ENCODE results near the gene SELENOK. TPM values are rescaled to one million over a fixed set of nuclear protein-coding genes. Genes with fewer than 3 reads are reported as not detected.

The SELENOK gene
- total and polyA plus RNA-seq, 9 donors: 38.9 to 99.9 (median 57.9) TPM

DNA sequence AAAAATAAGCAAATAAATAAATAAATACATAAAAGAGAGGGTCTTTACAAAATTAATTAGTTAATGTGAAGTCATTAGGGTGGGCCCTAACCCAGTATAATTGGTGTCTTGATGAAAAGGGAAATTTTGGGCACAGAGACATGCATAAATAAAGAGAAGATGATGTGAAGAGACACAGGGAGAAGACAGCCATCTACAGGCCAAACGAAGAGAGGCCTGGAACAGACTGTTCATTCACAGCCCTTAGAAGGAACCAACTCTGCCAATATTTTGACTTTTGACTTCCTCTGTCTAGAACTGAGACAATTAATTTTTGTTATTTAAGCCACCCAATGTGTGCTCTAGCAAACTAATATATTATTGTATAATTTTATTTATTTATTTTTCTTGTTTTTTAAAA, 29.6 kb upstream of the SELENOK start:
- Histone ChIP-seq H3K27me3 (no peaks in the 10 kb centered on the region), H3K4me1 (ENCODE audit: insufficient read depth) (no peaks in the 10 kb centered on the region), H3K9me3 (no peaks in the 10 kb centered on the region), H3K36me3 (no peaks in the 10 kb centered on the region), H3K27ac (no peak overlapping the region), H3K4me3 (no peak overlapping the region)
- intact Hi-C loops (cut with DNase I): no loop called here
- TF ChIP-seq EP300 (IDR thresholded peaks at IDR 0.05) (no peak), POLR2A (IDR thresholded peaks at IDR 0.05) (no peak)
- TF ChIP-seq, protein P1, sequence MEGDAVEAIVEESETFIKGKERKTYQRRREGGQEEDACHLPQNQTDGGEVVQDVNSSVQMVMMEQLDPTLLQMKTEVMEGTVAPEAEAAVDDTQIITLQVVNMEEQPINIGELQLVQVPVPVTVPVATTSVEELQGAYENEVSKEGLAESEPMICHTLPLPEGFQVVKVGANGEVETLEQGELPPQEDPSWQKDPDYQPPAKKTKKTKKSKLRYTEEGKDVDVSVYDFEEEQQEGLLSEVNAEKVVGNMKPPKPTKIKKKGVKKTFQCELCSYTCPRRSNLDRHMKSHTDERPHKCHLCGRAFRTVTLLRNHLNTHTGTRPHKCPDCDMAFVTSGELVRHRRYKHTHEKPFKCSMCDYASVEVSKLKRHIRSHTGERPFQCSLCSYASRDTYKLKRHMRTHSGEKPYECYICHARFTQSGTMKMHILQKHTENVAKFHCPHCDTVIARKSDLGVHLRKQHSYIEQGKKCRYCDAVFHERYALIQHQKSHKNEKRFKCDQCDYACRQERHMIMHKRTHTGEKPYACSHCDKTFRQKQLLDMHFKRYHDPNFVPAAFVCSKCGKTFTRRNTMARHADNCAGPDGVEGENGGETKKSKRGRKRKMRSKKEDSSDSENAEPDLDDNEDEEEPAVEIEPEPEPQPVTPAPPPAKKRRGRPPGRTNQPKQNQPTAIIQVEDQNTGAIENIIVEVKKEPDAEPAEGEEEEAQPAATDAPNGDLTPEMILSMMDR (IDR thresholded peaks at IDR 0.05): no peak
- DNase-seq: no peak
- 45 to 51% (median 51%) methylated on average over 1 of the region's 1 CpG for WGBS, 3 donors

DNA sequence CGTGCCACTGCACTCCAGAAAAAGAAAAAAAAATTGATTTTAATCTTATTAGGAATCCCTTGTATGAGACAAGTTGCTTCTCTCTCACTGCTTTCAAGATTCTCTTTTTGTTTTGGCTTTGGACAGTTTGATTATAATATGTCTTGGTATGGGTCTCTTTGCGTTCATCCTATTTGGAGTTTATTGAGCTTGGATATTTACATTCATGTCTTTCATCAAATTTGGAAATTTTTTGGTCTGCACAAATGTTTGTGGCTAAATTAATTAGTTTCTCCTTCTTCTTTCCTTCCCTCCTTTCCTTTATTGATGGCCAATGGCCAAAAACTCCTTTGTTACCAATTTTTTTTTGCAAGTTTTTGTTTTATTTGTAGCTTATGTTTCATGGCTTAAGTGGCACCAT, 28.1 kb upstream of the SELENOK start:
- intact Hi-C loops (cut with DNase I): no loop called here
- Histone ChIP-seq H3K9me3 (no peaks in the 10 kb centered on the region), H3K36me3 (no peaks in the 10 kb centered on the region), H3K4me1 (ENCODE audit: insufficient read depth) (no peaks in the 10 kb centered on the region), H3K4me3 (no peak overlapping the region), H3K27ac (no peak overlapping the region), H3K27me3 (no peaks in the 10 kb centered on the region)
- TF ChIP-seq POLR2A (IDR thresholded peaks at IDR 0.05): no peak
- no peak for TF ChIP-seq EP300 (IDR thresholded peaks at IDR 0.05)
- TF ChIP-seq, protein P1 (IDR thresholded peaks at IDR 0.05): no peak
- no peak for DNase-seq
- 81 to 91% (median 89%) methylated on average over 2 of the region's 2 CpGs for WGBS, 3 donors

DNA sequence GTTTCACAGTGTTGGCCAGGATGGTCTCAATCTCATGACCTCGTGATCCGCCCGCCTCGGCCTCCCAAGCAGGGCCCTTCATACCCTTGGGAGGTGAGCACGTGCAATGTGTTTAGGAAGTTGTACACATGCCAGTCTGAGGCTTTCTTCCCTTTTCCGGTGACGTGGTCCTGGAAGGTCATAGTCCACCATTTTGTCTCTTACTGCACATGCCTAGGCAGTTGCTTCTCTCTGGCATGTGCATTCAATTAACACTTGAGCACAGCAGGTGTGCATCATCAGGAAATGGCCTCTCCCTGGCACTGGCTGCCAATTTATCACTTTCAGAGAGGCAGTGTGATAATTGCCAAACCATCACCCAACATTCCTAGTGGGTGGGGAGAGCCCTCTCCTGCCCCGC, 21.7 kb upstream of the SELENOK start:
- TF ChIP-seq POLR2A (IDR thresholded peaks at IDR 0.05) (no peak), EP300 (IDR thresholded peaks at IDR 0.05) (no peak)
- no peak overlapping the region for H3K4me3 ChIP-seq
- no peaks in the 10 kb centered on the region for H3K9me3 ChIP-seq
- no peaks in the 10 kb centered on the region for H3K36me3 ChIP-seq
- no peak overlapping the region for H3K27ac ChIP-seq
- 85 to 92% (median 89%) methylated on average over 8 of the region's 8 CpGs for WGBS, 3 donors
- no peak for DNase-seq
- H3K27me3 ChIP-seq: no peaks in the 10 kb centered on the region
- no peaks in the 10 kb centered on the region for H3K4me1 ChIP-seq (ENCODE audit: insufficient read depth)
- intact Hi-C loops (cut with DNase I): no loop called here

DNA sequence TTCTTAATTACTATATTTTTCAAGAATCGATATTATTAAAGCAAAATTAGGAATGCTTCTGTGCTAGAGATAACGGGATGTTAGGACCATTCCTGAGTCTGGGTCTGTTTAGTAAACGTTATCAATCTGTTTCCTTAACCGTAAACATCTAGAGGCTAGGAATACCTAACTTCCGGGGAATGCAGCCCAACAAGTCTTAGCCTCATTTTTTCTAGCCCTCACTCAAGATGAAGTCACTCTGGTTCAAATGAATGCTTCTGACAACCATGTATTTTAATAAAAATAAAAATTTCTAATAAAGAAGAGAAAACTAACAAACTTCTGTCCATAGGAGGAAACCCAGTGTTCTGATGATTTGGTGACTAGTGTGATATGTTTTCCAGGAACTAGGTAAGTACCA, 11.1 kb upstream of the SELENOK start:
- Histone ChIP-seq H3K4me3 (no peak overlapping the region), H3K4me1 (ENCODE audit: insufficient read depth) (no peaks in the 10 kb centered on the region), H3K9me3 (no peaks in the 10 kb centered on the region), H3K27me3 (no peaks in the 10 kb centered on the region), H3K27ac (no peak overlapping the region), H3K36me3 (no peaks in the 10 kb centered on the region)
- intact Hi-C loops (cut with DNase I): no loop called here
- DNase-seq: no peak
- 56 to 73% (median 61%) methylated on average over 5 of the region's 5 CpGs for WGBS, 3 donors
- TF ChIP-seq EP300 (IDR thresholded peaks at IDR 0.05) (no peak), POLR2A (IDR thresholded peaks at IDR 0.05) (no peak)
- TF ChIP-seq, protein P1 (IDR thresholded peaks at IDR 0.05): no peak

DNA sequence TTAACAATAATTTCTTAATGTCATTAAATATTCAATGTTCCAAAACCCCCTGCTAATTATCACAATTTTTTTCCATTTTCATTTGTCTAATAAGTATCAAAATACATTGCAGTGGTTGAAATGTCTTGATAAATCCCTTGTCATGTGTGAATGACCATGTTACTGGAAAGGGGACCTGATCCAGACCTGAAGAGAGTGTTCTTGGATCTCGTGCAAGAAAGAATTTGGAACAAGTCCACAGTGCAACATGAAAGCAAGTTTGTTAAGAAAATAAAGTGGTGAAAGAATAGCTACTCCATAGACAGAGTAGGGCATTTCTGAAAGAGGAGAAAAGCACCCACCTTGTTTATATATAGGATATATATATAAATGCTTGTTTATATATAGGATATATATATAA, 10.4 kb upstream of the SELENOK start:
- intact Hi-C loops (cut with DNase I): no loop called here
- DNase-seq: no peak
- 6 to 14% (median 8%) methylated on average over 1 of the region's 1 CpG for WGBS, 3 donors

More for the DNA sequence above, 10.4 kb upstream of the SELENOK start:
- H3K9me3 ChIP-seq: no peaks in the 10 kb centered on the region
- H3K36me3 ChIP-seq: no peaks in the 10 kb centered on the region
- TF ChIP-seq EP300 (IDR thresholded peaks at IDR 0.05): no peak
- TF ChIP-seq, protein P1 (IDR thresholded peaks at IDR 0.05): no peak
- TF ChIP-seq POLR2A (IDR thresholded peaks at IDR 0.05): no peak
- H3K4me1 ChIP-seq (ENCODE audit: insufficient read depth): no peaks in the 10 kb centered on the region
- H3K27me3 ChIP-seq: no peaks in the 10 kb centered on the region
- no peak overlapping the region for H3K4me3 ChIP-seq
- H3K27ac ChIP-seq: no peak overlapping the region
